HG02610 (cell line): Measurements from ENCODE around the gene TGFB2.

Experiments used
- ATAC-seq: cut with Tn5 transposase; IDR thresholded peaks from one replicate; pipeline ENCODE4 v1.9.1; 2021; ENCODE audit warnings: mild to moderate bottlenecking, moderate library complexity; ENCODE audit not compliant: unreplicated experiment

The TGFB2 gene

DNA sequence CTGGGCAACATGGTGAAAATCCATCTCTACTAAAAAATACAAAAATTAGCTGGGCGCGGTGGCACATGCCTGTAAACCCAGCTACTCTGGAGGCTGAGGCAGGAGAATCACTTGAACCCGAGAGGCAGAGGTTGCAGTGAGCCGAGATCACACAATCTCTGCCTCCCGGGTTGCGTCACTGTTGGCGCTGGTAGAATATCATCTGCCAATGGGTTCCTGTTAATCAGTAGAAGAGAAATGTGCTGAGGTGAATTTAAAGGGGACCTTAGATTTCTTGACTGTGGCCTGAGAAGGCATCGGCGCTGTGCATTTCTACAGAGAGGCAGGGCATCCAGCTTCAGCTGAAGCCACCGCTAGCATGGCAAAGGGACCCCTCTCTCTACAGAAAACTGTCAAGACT is 68.0 kb downstream of the TGFB2 start:
- no peak for ATAC-seq

DNA sequence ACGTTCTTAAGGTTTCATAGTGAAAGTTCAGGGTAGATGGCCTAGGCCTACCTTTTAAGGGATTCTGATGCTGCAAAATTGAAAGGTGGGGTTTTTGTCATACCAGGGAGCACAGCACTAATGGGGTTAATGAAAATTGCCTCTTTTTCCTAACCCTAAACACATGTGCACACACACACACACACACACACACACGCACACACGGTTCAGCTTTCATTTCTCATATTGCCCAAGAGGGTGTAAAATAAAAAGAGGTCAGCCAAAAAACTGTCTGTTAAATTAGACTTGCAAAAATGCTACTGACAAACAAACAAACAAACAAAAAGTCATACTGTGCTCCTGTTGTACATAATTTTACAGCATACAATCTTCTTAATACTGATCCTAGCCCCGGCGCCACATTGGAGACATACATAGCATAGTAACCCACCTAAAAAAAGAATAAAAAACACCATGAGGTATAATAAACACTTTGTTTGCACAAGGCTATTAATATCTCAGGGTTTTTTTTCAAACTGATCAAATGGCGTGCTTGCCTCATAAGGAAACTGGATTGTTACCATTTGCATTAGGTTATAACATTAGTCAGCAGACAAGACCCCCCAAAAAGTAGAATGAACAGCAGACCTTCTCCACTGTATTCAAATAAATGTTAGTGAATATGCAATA is 69.1 kb downstream of the TGFB2 start:
- ATAC-seq, result no peak

DNA sequence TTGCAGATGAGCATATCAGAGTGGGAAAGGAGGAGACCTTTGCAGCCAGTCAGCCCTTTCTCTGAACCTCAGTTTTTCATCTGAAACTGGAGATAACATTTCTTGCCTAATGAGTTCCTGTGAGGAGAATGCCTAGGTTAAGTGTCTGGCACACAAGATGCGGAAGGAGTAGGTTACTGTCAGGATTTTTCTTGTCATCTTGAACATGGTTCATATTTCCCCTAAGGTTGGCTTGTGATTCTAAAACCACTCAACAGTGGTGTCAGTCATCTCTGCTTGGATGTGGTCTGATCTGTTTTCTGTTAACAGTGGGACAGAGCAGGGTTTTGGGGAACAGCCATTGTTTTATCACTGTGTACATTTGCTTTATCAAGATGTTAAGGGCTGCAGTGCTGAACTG is 70.6 kb downstream of the TGFB2 start:
- ATAC-seq, result no peak

DNA sequence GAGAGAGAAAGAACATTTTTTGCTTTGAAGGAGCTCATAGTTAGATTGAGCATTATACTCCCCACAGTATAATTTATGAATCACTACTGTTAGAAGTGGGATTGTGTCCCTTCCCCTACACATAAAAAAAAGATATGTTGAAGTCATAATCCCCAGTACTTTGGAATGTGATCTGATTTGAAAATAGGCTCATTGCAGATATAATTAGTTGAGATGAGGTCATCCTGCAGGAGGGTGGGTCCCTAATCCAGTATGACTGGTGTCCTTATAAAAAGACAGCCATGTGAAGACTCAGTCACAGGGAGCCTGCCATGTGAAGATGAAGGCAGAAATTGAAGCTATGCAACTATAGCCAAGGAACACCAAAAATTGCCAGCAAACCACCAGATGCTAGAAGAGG is 76.4 kb downstream of the TGFB2 start:
- no peak for ATAC-seq

DNA sequence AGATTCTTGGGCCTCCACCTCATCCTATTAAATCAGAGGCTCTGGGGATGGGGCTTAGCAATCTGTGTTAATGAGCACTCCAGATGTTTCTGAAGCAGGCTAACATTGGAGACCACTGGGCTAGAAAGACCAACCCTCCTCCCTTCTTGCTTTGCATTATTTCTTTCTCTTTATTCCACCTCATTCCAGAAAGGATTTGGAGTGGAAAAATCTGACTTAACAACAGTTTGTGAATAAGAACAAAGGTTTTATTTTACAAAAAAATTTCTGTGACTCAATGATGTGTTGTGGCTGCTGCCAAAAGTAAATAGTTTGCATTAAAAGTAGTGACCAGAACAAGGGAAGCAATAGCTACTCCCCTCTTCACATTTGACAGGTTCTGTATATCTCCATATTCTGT is 79.4 kb downstream of the TGFB2 start:
- no peak for ATAC-seq

DNA sequence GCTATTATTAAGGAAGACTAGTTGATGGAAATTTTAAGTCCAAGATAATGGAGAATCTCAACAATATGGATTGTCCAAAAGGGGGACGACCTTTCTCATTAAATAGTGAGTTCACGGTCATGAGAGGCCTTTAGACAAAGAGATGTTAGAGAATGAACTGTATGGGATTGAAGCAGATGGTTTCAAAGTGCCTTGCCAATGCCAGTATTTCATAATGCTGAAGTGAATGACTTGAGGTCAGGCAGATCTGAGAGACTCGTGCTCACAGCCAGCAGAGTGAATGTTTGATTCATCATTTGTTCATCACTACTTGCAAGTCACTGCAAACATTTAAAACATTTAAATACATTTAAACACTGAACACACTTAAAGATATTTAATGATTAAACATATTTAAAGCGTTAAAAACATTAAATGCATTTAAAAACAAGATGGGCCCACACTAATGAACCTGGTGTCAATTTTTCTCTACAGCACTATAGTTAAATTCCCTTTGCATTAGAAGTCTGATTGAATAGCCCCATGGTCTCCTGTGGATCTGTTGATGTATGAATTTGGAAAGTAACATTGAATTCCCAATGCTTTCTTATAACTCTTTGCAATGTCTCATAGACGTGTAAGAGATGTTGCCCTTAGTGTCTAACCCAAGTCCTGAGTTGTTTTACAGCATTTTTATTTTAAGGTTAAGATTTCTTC is 80.7 kb downstream of the TGFB2 start:
- no peak for ATAC-seq

DNA sequence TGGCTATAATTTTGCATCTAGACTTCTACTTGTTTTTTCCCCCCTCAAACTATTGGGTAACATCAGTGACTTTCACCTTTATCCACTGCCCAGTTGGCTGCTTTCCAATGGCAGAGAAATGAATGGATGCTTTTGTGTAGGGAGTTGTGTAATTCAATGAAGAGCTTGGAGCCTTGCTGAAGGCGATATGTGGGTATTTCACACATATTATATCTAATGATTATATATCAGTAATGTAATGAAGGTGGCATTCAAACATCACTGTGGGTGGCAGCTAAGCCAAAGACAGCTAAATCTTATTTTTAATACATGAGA is 81.2 kb downstream of the TGFB2 start:
- ATAC-seq, result no peak

DNA sequence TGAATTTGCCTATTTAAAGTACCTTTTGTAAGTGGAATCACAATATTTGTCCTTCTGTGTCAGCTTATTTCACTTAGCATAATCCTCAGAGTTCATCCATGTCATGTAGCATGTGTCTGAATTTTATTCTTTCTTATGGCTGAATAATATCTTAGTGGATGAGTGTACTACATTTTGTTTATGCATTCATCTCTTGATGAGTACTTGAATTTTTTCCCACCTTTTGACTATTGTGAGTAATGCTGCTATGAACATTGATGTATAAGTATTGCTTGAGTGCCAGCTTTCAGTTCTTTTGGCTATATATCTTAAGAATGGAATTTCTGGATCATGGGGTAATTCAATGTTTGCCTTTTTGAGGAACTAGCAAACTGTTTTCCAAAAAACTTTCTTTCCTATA is 84.2 kb downstream of the TGFB2 start:
- ATAC-seq, result no peak

DNA sequence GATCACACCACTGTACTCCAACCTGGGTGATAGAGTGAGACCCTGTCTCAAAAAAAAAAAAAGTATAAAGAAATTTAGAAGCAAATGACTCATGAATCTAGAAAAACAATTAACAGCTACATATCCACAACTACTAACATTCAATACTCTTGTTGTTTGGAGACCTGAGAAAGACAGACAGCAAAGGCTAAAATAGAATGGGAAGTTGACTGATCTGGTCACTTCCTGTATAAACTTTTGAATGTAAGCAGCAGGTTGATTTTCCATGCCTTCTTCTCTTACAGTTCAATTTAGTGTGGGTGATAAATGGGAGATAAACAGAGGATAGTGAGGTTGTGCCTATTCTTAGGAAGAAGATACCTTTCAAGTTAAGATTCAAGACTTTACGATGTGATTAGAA is 85.2 kb downstream of the TGFB2 start:
- no peak for ATAC-seq

DNA sequence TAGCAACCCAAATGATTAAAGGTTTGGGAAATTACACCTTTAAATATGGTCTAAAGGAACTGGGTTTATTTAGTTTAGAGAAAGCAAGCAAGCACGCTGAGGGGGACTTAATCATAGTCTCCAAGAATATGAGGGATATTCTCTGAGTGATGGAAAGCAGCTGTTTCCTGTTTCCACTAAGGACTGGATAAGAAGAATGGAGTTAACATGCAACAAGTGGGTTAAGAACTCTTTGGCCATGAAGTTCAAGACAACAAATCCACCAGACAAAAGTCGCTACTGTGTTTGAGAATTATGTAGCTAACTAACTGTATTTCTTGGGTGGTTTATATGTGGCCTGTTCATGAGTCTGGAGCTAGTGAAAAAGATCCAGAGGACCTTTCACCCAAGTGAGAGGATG is 85.7 kb downstream of the TGFB2 start:
- ATAC-seq, result no peak

DNA sequence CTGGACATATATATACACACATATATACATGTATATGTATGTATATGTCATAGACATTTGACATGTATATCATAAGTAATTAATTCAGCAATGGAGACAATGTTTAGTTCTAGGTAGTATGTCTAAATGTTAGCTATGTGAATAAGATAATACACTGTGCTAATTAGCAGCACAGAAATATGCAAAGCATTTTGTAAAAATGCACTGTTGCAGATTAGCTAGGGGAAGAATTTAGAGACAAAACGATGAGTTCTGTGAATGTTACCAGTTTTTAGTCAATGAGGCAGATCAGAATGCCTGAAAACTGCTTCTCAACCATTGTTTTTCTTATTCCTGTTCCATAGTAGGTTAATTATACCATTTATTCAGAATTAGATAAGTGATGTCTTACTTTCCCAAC is 86.3 kb downstream of the TGFB2 start:
- no peak for ATAC-seq

DNA sequence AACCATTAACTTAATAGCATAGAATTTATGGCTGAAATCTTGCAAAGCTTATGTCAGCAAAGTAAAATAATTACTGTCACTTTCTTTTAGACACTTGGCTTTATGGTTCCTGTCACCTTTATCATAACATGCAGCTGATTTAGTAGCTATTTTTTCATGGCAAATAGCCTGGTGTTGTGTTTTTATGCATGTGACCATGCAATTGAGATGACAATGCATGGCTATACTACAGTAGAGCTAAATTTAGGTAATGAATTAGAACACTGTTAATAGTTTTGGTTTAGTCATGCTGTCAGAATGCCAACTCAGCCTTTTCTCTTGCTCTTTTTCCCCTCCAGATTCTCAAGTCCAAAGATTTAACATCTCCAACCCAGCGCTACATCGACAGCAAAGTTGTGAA is 88.6 kb downstream of the TGFB2 start:
- no peak for ATAC-seq

DNA sequence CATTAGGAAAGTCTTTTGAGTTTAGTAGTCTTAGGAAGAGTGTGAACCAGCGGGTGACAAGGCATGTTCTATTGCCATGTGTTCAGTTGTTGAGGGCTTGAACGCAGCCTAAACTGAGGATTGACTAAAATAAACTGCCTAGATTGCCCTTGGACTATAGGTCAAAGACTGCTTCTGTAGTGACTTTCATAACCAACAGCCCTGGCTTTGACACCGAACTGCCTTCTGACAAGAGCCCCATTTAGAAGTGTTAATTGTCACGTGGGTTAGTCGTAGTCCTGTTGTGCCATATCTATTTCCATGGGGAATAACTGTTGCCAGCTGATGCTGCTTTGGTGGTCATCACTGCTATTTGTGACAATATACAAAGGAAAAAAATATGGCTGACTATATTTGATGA is 90.4 kb downstream of the TGFB2 start:
- ATAC-seq, result no peak

DNA sequence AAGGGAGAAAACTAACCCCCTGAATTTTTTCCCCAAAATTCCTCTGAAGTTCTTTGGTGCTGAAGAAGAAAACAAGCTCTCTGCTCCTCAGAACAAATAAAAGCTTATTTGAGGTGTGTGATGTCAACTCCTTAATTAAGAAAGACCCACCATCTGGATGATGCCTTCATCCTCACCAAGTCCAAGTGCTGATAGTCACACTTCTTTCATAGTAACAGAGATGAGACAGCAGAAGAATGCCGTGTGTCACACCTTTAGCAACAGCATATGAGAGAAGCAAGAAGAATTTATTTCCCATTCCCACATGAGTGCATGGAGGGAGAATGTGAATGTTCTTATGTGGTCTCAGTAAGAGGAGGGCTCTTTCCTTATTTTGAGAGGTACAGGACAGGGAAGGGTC is 91.2 kb downstream of the TGFB2 start:
- ATAC-seq, result no peak

DNA sequence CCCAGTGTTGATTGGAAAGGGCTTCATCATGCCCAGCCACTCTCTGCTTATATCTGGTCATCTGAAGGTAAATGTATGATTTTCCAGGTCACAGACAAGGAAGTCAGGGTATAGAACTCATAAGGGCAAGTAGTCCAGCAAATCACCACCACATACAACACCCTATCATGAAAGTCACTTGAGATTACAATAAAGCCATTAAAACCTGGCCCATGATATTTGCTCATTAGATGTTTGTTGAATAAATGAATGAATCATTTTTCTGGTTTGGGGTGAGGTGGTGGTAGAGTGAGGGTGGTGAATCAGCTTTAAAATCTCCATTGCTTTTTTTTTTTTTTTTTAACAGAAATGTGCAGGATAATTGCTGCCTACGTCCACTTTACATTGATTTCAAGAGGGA is 91.9 kb downstream of the TGFB2 start:
- ATAC-seq, result no peak

DNA sequence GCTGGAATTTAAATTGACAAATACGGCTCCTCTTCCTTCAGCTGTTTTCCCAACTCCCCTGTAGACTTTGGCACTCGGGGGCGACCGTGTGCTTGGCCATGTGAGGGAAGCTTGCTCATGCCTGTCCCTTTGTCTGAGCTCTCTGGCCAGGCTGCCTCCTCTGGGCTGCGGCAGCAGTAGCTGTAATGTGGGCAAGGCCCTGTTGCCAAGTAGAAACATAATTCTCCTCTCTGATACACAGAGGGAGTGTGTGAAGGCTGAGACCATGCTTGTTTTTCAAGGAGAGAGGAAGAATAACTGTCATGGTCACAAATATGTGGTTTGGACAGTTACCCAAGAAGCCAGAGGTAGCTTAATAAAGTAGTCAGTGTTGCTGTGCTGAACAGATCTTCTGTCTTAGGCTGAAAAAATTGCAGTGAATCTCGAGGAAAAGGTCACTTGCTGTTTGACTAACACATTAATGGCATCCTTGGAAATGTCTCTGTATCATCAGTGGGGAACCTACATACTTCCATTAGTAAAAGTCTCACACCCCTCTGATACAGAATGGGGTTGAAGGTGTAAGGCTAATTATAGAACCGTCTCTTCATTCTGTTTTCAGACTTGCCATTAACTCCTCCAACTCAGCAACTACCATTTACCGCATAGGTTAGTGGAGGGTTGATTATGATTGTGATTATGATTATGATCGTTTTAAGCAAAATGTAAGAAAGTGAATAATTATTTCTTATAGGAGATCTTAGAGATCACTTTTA is 94.6 kb downstream of the TGFB2 start:
- no peak for ATAC-seq

DNA sequence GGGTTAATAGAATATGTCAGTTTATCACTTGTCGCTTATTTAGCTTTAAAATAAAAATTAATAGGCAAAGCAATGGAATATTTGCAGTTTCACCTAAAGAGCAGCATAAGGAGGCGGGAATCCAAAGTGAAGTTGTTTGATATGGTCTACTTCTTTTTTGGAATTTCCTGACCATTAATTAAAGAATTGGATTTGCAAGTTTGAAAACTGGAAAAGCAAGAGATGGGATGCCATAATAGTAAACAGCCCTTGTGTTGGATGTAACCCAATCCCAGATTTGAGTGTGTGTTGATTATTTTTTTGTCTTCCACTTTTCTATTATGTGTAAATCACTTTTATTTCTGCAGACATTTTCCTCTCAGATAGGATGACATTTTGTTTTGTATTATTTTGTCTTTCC is 98.1 kb downstream of the TGFB2 start:
- no peak for ATAC-seq

DNA sequence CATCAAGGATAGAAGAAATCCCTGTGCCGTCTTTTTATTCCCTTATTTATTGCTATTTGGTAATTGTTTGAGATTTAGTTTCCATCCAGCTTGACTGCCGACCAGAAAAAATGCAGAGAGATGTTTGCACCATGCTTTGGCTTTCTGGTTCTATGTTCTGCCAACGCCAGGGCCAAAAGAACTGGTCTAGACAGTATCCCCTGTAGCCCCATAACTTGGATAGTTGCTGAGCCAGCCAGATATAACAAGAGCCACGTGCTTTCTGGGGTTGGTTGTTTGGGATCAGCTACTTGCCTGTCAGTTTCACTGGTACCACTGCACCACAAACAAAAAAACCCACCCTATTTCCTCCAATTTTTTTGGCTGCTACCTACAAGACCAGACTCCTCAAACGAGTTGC is 99.0 kb downstream of the TGFB2 start:
- ATAC-seq, result no peak

DNA sequence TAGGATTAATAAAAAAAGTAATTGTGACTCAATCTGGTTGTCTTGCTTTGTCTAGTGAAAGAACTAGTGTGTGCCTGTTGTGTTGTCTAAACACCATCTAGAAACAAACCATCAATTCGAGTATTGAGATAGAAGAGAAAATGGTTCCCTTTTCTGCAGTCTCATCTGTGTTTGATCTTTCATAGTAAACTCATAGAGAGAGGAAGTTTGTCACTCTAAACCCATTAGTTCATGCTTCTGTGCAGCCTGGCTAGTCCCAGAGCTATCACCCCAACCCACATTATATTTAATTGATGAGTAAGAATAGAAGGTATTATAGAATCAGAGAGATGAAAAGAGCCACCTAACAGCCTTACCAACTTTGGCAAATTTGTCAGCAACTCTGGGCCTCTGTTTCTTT is 99.5 kb downstream of the TGFB2 start:
- no peak for ATAC-seq

DNA sequence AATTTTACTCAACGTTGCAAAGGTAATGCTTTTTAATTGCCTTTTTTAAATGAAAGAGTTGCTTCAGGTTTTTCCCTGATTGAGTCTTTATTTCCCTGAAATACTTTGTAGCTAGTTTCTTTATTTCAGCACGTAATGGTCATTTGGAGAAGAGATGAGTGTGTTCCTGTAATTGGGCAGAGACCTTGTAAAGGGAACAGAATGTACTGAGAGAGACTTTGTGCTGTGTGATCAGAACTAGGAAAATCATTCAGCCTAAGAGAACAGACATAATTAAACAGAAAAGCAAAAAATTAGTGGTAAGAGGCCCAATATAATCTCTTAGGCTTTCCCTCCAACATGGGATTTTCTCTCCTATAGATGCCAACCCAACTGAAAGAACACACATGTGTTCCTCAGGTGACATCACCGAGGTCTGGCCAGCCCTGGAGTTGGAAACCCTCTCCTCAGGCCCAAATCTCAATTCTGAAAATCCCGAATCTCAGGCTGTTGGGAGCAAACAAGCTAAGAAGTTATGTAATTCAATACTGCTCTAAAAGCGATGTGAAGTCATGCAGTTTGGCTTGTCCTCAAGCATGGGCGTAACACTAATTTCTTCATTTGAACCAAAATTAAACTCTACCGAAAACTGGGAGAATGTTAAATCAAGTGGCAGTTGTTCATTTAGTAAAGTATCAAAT is 102.0 kb downstream of the TGFB2 start:
- no peak for ATAC-seq

DNA sequence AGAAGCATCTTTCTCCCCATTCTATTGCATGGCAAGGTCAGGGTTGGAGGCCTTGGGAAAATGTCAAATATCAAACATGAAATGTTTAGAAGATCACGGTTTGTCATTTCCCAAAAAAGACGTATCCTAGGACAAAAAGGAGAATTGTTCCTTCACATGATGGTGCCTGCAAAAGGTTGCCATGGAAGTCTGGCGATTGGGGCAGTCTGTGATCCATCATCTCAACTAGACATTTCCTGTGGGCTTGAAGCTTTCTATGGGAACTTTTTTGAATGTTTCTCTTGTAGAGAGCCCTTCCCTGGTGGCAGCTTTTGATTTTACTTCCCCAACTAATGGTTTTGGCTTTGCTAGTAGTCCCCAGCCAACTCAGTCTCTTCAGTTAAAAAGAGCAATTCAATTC is 106.3 kb downstream of the TGFB2 start:
- ATAC-seq, result no peak
